ENCODE measurements around the gene PGR.

DNA sequence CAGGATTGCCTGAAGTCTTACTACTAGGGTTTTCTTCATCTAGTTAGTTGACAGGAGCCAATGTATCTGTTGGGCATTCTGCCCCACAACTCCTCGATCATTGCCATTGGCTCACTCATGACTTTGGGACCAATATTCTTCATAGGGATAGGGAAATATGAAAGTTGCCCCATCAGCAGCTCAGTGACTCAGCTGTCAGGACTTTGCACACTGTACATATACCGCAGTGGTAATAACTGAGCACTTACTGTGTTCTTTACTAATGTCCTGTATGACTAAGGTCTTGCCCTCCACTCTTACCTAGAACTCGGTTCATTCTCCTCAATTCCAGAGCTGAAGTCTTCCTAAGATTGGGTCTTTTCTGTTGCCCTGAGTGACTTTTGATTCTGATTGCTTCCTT, 46.8 kb upstream of the PGR start:
- TF ChIP-seq JUN (CRISPR knock-in tag; IDR thresholded peaks at IDR 0.05) = no peak
- TF ChIP-seq, protein P1, sequence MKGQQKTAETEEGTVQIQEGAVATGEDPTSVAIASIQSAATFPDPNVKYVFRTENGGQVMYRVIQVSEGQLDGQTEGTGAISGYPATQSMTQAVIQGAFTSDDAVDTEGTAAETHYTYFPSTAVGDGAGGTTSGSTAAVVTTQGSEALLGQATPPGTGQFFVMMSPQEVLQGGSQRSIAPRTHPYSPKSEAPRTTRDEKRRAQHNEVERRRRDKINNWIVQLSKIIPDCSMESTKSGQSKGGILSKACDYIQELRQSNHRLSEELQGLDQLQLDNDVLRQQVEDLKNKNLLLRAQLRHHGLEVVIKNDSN (CRISPR knock-in tag; IDR thresholded peaks at IDR 0.05) = no peak
- TF ChIP-seq, protein P2, sequence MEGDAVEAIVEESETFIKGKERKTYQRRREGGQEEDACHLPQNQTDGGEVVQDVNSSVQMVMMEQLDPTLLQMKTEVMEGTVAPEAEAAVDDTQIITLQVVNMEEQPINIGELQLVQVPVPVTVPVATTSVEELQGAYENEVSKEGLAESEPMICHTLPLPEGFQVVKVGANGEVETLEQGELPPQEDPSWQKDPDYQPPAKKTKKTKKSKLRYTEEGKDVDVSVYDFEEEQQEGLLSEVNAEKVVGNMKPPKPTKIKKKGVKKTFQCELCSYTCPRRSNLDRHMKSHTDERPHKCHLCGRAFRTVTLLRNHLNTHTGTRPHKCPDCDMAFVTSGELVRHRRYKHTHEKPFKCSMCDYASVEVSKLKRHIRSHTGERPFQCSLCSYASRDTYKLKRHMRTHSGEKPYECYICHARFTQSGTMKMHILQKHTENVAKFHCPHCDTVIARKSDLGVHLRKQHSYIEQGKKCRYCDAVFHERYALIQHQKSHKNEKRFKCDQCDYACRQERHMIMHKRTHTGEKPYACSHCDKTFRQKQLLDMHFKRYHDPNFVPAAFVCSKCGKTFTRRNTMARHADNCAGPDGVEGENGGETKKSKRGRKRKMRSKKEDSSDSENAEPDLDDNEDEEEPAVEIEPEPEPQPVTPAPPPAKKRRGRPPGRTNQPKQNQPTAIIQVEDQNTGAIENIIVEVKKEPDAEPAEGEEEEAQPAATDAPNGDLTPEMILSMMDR (IDR thresholded peaks at IDR 0.05) = no peak

Measured in WTC11 (cell line).